PFSK-1 (cell line): ENCODE data around the gene DMWD.

Experiments
- POLR2AphosphoS5 ChIP-seq: IDR thresholded peaks from 2 replicates; pipeline ENCODE4 v1.6.1; 2012; ENCODE audit warnings: low read depth, mild to moderate bottlenecking, control low read depth, low read length, moderate library complexity
- REST ChIP-seq, 2 experiments: IDR thresholded peaks; 2 replicates each; pipeline versions ENCODE4 v1.6.1 to v1.8.0; 2011 to 2012; ENCODE audit warnings: low read depth in 2 of 2, low read length in 2 of 2, control low read depth in 1 of 2, inconsistent platforms in 1 of 2, mild to moderate bottlenecking in 1 of 2, moderate library complexity in 1 of 2; ENCODE audit not compliant: insufficient read depth in 1 of 2
- SIN3A ChIP-seq: IDR thresholded peaks from 2 replicates; pipeline ENCODE4 v1.6.1; 2012; ENCODE audit warnings: mild to moderate bottlenecking, low read length, moderate library complexity, borderline replicate concordance; ENCODE audit not compliant: insufficient read depth
- TAF1 ChIP-seq: IDR thresholded peaks from 2 replicates; pipeline ENCODE4 v1.6.1; 2012; ENCODE audit warnings: low read length, control low read depth, borderline replicate concordance; ENCODE audit not compliant: insufficient read depth

- TF ChIP-seq REST (IDR thresholded peaks at IDR 0.05; ENCODE audit: insufficient read depth in 1 of 2, low read depth in 2 of 2, low read length in 2 of 2) = no peak
- no peak for TF ChIP-seq POLR2AphosphoS5
- no peak for TF ChIP-seq TAF1
- no peak for TF ChIP-seq SIN3A
These were observed 6.1 kb downstream of the DMWD start for GRCh38 chr19:45786533-45786894.
